ENCODE data around the gene ST3GAL4. TPM values are rescaled to one million over a fixed set of nuclear protein-coding genes. Genes with fewer than 3 reads are reported as not detected.

Gene ST3GAL4
- polyA plus RNA-seq, 1 donor (not counting 4 experiments of a cell fraction or from before 2014, with no cell fraction given), result 24.6 TPM

- no peaks in the 10 kb centered on the region for H3K79me2 ChIP-seq (ENCODE audit: control insufficient read depth, insufficient read depth, low read length)
- FAIRE-seq (no peak), DNase-seq (ENCODE audit: low read depth, low spot score) (no peak)
- TF ChIP-seq EZH2 (IDR thresholded peaks at IDR 0.05; ENCODE audit: low read length) (no peak), CTCF (optimal IDR thresholded peaks at IDR 0.05 in 1 of 3, IDR thresholded peaks at IDR 0.05 in 1 of 3, conservative IDR thresholded peaks at IDR 0.05 in 1 of 3; ENCODE audit: extremely low read depth in 1 of 3, insufficient read depth in 2 of 3, low read length in 3 of 3) (no peak)
- no peak overlapping the region for H3K27ac ChIP-seq (ENCODE audit: control insufficient read depth, insufficient read depth, low read length)
- peaks cover 3% of the 10 kb centered on the region for H3K9me1 ChIP-seq (ENCODE audit: control insufficient read depth, extremely low read depth, insufficient read depth, low read length)
- H2AFZ ChIP-seq (ENCODE audit: control insufficient read depth, low read length), result no peak overlapping the region
- no peaks in the 10 kb centered on the region for H3K27me3 ChIP-seq (ENCODE audit: control insufficient read depth, extremely low read depth, insufficient read depth, low read length)
- dilution Hi-C loops (cut with MboI; ENCODE audit: extremely low pct_ligation_motif_present, low sequenced_read_pairs), result no loop called here
- H4K20me1 ChIP-seq (ENCODE audit: control insufficient read depth, extremely low read depth, insufficient read depth, low read length), result no peaks in the 10 kb centered on the region
- no peak overlapping the region for H3K4me2 ChIP-seq (ENCODE audit: control insufficient read depth, extremely low read depth, insufficient read depth, low read depth, low read length)
- peaks cover 18% of the 10 kb centered on the region for H3K4me1 ChIP-seq (ENCODE audit: control insufficient read depth, extremely low read depth, insufficient read depth, low read length)
- H3K4me3 ChIP-seq (ENCODE audit: control insufficient read depth in 2 of 3, extremely low read depth in 1 of 3, insufficient read depth in 2 of 3, low read depth in 1 of 3, low read length in 3 of 3), result no peak overlapping the region
- no peaks in the 10 kb centered on the region for H3K9me3 ChIP-seq (ENCODE audit: control insufficient read depth, low read depth, low read length)
- H3K9ac ChIP-seq (ENCODE audit: control insufficient read depth, extremely low read depth, insufficient read depth, low read length), result no peak overlapping the region
- H3K36me3 ChIP-seq (ENCODE audit: control insufficient read depth in 2 of 2, extremely low read depth in 1 of 2, insufficient read depth in 2 of 2, low read length in 2 of 2), result peaks cover 0 to 4% of the 10 kb centered on the region in 2 experiments
Observed at GRCh38 chr11:126327281-126328000, 28.0 kb upstream of the ST3GAL4 start.

GRCh38 chr11:126328001-126328390 is 27.5 kb upstream of the ST3GAL4 start:
- Histone ChIP-seq H3K9ac (ENCODE audit: control insufficient read depth, extremely low read depth, insufficient read depth, low read length) (no peak overlapping the region), H3K79me2 (ENCODE audit: control insufficient read depth, insufficient read depth, low read length) (no peaks in the 10 kb centered on the region), H3K4me2 (ENCODE audit: control insufficient read depth, extremely low read depth, insufficient read depth, low read depth, low read length) (no peak overlapping the region), H2AFZ (ENCODE audit: control insufficient read depth, low read length) (no peak overlapping the region), H3K36me3 (ENCODE audit: control insufficient read depth in 2 of 2, extremely low read depth in 1 of 2, insufficient read depth in 2 of 2, low read length in 2 of 2) (peaks cover 0 to 4% of the 10 kb centered on the region in 2 experiments), H3K9me1 (ENCODE audit: control insufficient read depth, extremely low read depth, insufficient read depth, low read length) (peaks cover 3% of the 10 kb centered on the region), H3K4me1 (ENCODE audit: control insufficient read depth, extremely low read depth, insufficient read depth, low read length) (peaks cover 20% of the 10 kb centered on the region), H3K27ac (ENCODE audit: control insufficient read depth, insufficient read depth, low read length) (no peak overlapping the region), H4K20me1 (ENCODE audit: control insufficient read depth, extremely low read depth, insufficient read depth, low read length) (no peaks in the 10 kb centered on the region), H3K4me3 (ENCODE audit: control insufficient read depth in 2 of 3, extremely low read depth in 1 of 3, insufficient read depth in 2 of 3, low read depth in 1 of 3, low read length in 3 of 3) (no peak overlapping the region), H3K9me3 (ENCODE audit: control insufficient read depth, low read depth, low read length) (no peaks in the 10 kb centered on the region), H3K27me3 (ENCODE audit: control insufficient read depth, extremely low read depth, insufficient read depth, low read length) (no peaks in the 10 kb centered on the region)
- TF ChIP-seq EZH2 (IDR thresholded peaks at IDR 0.05; ENCODE audit: low read length) (no peak), CTCF (optimal IDR thresholded peaks at IDR 0.05 in 1 of 3, IDR thresholded peaks at IDR 0.05 in 1 of 3, conservative IDR thresholded peaks at IDR 0.05 in 1 of 3; ENCODE audit: extremely low read depth in 1 of 3, insufficient read depth in 2 of 3, low read length in 3 of 3) (no peak)
- dilution Hi-C loops (cut with MboI; ENCODE audit: extremely low pct_ligation_motif_present, low sequenced_read_pairs), result no loop called here
- DNase-seq (ENCODE audit: low read depth, low spot score) (no peak), FAIRE-seq (no peak)
